Activated B cell treated with CpG ODN at 0.5 μM for 24 hours (primary cell): ENCODE data around the gene CST4. TPM values are rescaled to one million over a fixed set of nuclear protein-coding genes. Genes with fewer than 3 reads are reported as not detected.
"Not testable (repeated sequence)": the region's sequence is repeated elsewhere in the genome, so short reads cannot be mapped to it uniquely, and the experiment has no call there.

Experiments used
- ATAC-seq: fragments of 200-7000 bp; cut with Tn5 transposase; one replicate; pipeline ENCODE4 v1.10.0; 2021; ENCODE audit warnings: low read depth, mild to moderate bottlenecking, moderate library complexity
- CTCF ChIA-PET: fragments of 350-600 bp; sonication (Branson Sonifier 250); formaldehyde crosslinking; loops from one replicate; lab custom pipeline; 2021; ENCODE audit warnings: antibody characterized with exemption; lab: Charles Lee
- POLR2A ChIA-PET: fragments of 350-600 bp; sonication (Branson Sonifier 250); formaldehyde crosslinking; loops from one replicate; lab custom pipeline; 2021; ENCODE audit warnings: antibody characterized with exemption; lab: Charles Lee
- DNase-seq: peaks from one replicate; pipeline ENCODE4 v3.0.0; 2022
- H3K27ac Mint-ChIP-seq: one replicate; pipeline ENCODE4 v1.8.0; 2020; ENCODE audit warnings: mixed read lengths
- H3K27me3 Mint-ChIP-seq: one replicate; pipeline ENCODE4 v1.8.0; 2021; ENCODE audit warnings: mixed read lengths
- H3K36me3 Mint-ChIP-seq: one replicate; pipeline ENCODE4 v1.8.0; 2021; ENCODE audit warnings: low read depth, mixed read lengths
- H3K4me1 Mint-ChIP-seq: one replicate; pipeline ENCODE4 v1.8.0; 2021; ENCODE audit warnings: mixed read lengths
- H3K4me3 Mint-ChIP-seq: one replicate; pipeline ENCODE4 v1.8.0; 2020; ENCODE audit warnings: mild to moderate bottlenecking, mixed read lengths
- H3K9me3 Mint-ChIP-seq: one replicate; pipeline ENCODE4 v1.8.0; 2020; ENCODE audit warnings: mixed read lengths
- CTCF ChIP-seq: fragments of 200-600 bp; IDR thresholded peaks from one replicate; pipeline ENCODE4 v1.8.0; 2022; ENCODE audit warnings: antibody characterized with exemption, mild to moderate bottlenecking
- intact Hi-C: fragments of 100-400 bp; cut with micrococcal nuclease; formaldehyde crosslinking; loops from one replicate; pipeline ENCODE4 v1.15.1; 2024
- total RNA-seq: library from RNA; stranded (reverse); gene quantifications from 2 replicates; pipeline ENCODE4 v1.2.3, GENCODE V29; 2022

Gene CST4
- total RNA-seq, 1 donor from 2014 or later = not detected

GRCh38 chr20:23700931-23701330 is 12.1 kb upstream of the CST4 start:
- ChIA-PET CTCF (no interaction called here), POLR2A (no interaction called here)
- Mint-ChIP-seq H3K27ac (no peak overlapping the region), H3K27me3 (peaks cover 2% of the 10 kb centered on the region), H3K9me3 (no peaks in the 10 kb centered on the region), H3K4me1 (no peaks in the 10 kb centered on the region), H3K36me3 (no peaks in the 10 kb centered on the region), H3K4me3 (no peak overlapping the region)
- no peak for TF ChIP-seq CTCF
- DNase-seq = no peak
- intact Hi-C loops = no loop called here
- ATAC-seq = no peak

DNA sequence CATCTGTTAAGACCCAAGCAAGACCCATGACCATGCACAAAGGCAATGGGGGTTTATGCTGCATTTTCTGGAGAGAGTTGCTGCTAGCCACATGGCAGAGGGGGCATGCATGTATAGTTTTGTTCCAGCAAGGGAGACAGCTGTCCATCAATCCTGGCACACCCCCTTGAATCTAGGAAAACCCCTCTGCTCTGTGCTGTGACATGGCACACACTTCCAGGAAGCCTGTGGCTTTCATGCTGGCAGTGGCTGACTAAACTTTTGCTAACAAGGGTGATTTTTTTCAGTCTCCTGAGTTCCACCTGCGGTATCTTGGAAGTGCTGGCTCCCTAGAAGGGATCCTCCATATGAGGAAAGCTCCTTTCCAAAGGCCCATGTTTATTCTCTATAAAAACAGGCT is 9.1 kb upstream of the CST4 start:
- Mint-ChIP-seq H3K36me3 (no peaks in the 10 kb centered on the region), H3K4me1 (no peaks in the 10 kb centered on the region), H3K27ac (no peak overlapping the region), H3K4me3 (no peak overlapping the region), H3K27me3 (peaks cover 2% of the 10 kb centered on the region), H3K9me3 (no peaks in the 10 kb centered on the region)
- intact Hi-C loops = no loop called here
- no peak for DNase-seq
- no peak for ATAC-seq
- ChIA-PET POLR2A (no interaction called here), CTCF (no interaction called here)
- TF ChIP-seq CTCF = no peak

DNA sequence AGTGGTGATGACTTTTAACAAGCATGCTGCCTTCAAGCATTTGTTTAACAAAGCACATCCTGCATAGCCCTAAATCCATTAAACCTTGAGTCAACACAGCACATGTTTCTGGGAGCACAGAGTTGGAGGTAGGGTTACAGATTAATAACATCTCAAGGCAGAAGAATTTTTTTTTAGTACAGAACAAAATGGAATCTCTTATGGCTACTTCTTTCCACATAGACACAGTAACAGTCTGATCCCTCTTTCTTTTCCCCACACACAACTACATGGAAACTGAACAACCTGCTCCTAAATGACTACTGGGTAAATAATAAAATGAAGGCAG is 6.2 kb upstream of the CST4 start:
- DNase-seq, ATAC-seq, H3K4me1 Mint-ChIP-seq, POLR2A ChIA-PET, H3K27me3 Mint-ChIP-seq, H3K36me3 Mint-ChIP-seq, H3K27ac Mint-ChIP-seq, intact Hi-C loops, H3K9me3 Mint-ChIP-seq, CTCF ChIA-PET, H3K4me3 Mint-ChIP-seq: not testable (repeated sequence)

GRCh38 chr20:23694178-23695067 is 5.6 kb upstream of the CST4 start:
- H3K4me3 Mint-ChIP-seq, H3K27ac Mint-ChIP-seq, H3K36me3 Mint-ChIP-seq, ATAC-seq, H3K9me3 Mint-ChIP-seq, intact Hi-C loops, CTCF ChIA-PET, H3K27me3 Mint-ChIP-seq, H3K4me1 Mint-ChIP-seq, POLR2A ChIA-PET, DNase-seq: not testable (repeated sequence)

GRCh38 chr20:23692725-23693619 is 4.1 kb upstream of the CST4 start:
- H3K4me1 Mint-ChIP-seq, H3K27ac Mint-ChIP-seq, intact Hi-C loops, ATAC-seq, DNase-seq, H3K9me3 Mint-ChIP-seq, H3K36me3 Mint-ChIP-seq, POLR2A ChIA-PET, H3K27me3 Mint-ChIP-seq, H3K4me3 Mint-ChIP-seq, CTCF ChIA-PET: not testable (repeated sequence)

- H3K36me3 Mint-ChIP-seq = no peaks in the 10 kb centered on the region
- ChIA-PET POLR2A (no interaction called here), CTCF (no interaction called here)
- H3K27me3 Mint-ChIP-seq = peaks cover 2% of the 10 kb centered on the region
- no peaks in the 10 kb centered on the region for H3K4me1 Mint-ChIP-seq
- ATAC-seq (no peak), DNase-seq (no peak)
- no peak overlapping the region for H3K4me3 Mint-ChIP-seq
- no peak for TF ChIP-seq CTCF
- no peaks in the 10 kb centered on the region for H3K9me3 Mint-ChIP-seq
- no peak overlapping the region for H3K27ac Mint-ChIP-seq
- intact Hi-C loops = no loop called here
These were observed 2.8 kb upstream of the CST4 start for GRCh38 chr20:23691675-23692074.
